ENCODE data around the gene PRDX4.
"Not testable (repeated sequence)": the region's sequence is repeated elsewhere in the genome, so short reads cannot be mapped to it uniquely, and the experiment has no call there.

Gene PRDX4

GRCh38 chrX:23673108-23673507 lies 5.8 kb downstream of the PRDX4 start:
- DNase-seq (ENCODE audit: low spot score) = no peak

GRCh38 chrX:23676486-23676885 lies 9.2 kb downstream of the PRDX4 start:
- DNase-seq (ENCODE audit: low spot score) = not testable (repeated sequence)

GRCh38 chrX:23692166-23692565 lies 24.9 kb downstream of the PRDX4 start:
- no peak for DNase-seq (ENCODE audit: low spot score)

GRCh38 chrX:23694606-23695005 lies 27.3 kb downstream of the PRDX4 start:
- DNase-seq (ENCODE audit: low spot score) = peak; percentile 55

GRCh38 chrX:23699636-23700194 lies 32.4 kb downstream of the PRDX4 start:
- peak; percentile 51 for DNase-seq (ENCODE audit: low spot score)

GRCh38 chrX:23704673-23705206 lies 37.4 kb downstream of the PRDX4 start:
- DNase-seq (ENCODE audit: low spot score) = no peak

- no peak for DNase-seq (ENCODE audit: low spot score)
Measured at GRCh38 chrX:23705235-23705634, 37.9 kb downstream of the PRDX4 start.

- no peak for DNase-seq (ENCODE audit: low spot score)
Measured at GRCh38 chrX:23720117-23720677, 52.9 kb downstream of the PRDX4 start.

- no peak for DNase-seq (ENCODE audit: low spot score)
Measured at GRCh38 chrX:23726191-23726590, 58.9 kb downstream of the PRDX4 start.

- DNase-seq (ENCODE audit: low spot score) = no peak
Measured at GRCh38 chrX:23727206-23727605, 59.9 kb downstream of the PRDX4 start.

GRCh38 chrX:23729214-23729613 lies 61.9 kb downstream of the PRDX4 start:
- no peak for DNase-seq (ENCODE audit: low spot score)

GRCh38 chrX:23731951-23732350 lies 64.7 kb downstream of the PRDX4 start:
- no peak for DNase-seq (ENCODE audit: low spot score)

GRCh38 chrX:23732704-23733103 lies 65.4 kb downstream of the PRDX4 start:
- no peak for DNase-seq (ENCODE audit: low spot score)

All from ecto neural progenitor cell (in vitro differentiated cells).